ENCODE results near the gene TCEAL9. TPM values are rescaled to one million over a fixed set of nuclear protein-coding genes. Genes with fewer than 3 reads are reported as not detected.

Gene TCEAL9
- total RNA-seq, 4 donors from 2014 or later, result 52.9 to 86.7 (median 78.3) TPM

GRCh38 chrX:103405009-103405333 lies 48.7 kb downstream of the TCEAL9 start:
- no peak for TF ChIP-seq POLR2AphosphoS5 (IDR thresholded peaks at IDR 0.05)
- WGBS, 2 donors (ENCODE audit: low coverage in 1 of 2), result 3 to 8% methylated on average over 2 to 3 of the region's 7 CpGs
- H3K27ac ChIP-seq, result peak overlapping the region in 2 of 4 donors; percentile 11 to 63
- peak overlapping the region; percentile 54 for H3K4me3 ChIP-seq
- no peaks in the 10 kb centered on the region for H3K9me3 ChIP-seq
- no peaks in the 10 kb centered on the region for H3K4me1 ChIP-seq
- no peaks in the 10 kb centered on the region for H3K27me3 ChIP-seq
- ATAC-seq, result no peak
- H3K36me3 ChIP-seq, result no peaks in the 10 kb centered on the region

DNA sequence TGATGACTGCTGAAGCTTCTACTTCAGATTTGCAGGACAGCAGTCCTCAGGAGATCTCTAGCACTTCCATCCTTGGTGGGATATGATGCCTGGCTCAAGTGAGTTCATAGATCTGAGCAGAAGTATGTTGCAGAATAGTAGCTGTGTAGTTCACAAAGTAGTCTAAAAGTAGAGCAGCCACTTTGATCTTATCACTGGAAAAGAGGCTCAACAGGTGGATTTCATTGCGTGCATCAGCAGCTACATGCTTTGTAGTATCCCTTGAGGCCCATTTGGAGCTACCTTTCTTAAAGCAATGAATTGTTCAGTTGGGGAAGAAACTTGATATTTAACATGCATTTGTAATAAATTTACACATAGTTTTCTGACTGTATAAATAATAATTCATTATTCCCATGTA lies 50.0 kb downstream of the TCEAL9 start:
- no peak for ATAC-seq
- WGBS, 2 donors (ENCODE audit: low coverage in 1 of 2), result 75 to 86% methylated on average over 1 of the region's 1 CpG

GRCh38 chrX:103407776-103408175 lies 51.5 kb downstream of the TCEAL9 start:
- ATAC-seq, result no peak
- TF ChIP-seq CTCF (IDR thresholded peaks at IDR 0.05) (no peak), POLR2AphosphoS5 (IDR thresholded peaks at IDR 0.05) (no peak), POLR2A (IDR thresholded peaks at IDR 0.05) (no peak), EP300 (IDR thresholded peaks at IDR 0.05) (no peak)
- Histone ChIP-seq H3K4me1 (no peaks in the 10 kb centered on the region), H3K36me3 (no peaks in the 10 kb centered on the region), H3K27ac (no peak overlapping the region), H3K9me3 (no peaks in the 10 kb centered on the region), H3K4me3 (no peak overlapping the region), H3K27me3 (no peaks in the 10 kb centered on the region)
- WGBS, 2 donors (ENCODE audit: low coverage in 1 of 2), result 92 to 100% methylated on average over 1 to 2 of the region's 2 CpGs

More for the DNA sequence above, 50.0 kb downstream of the TCEAL9 start:
- Histone ChIP-seq H3K4me3 (no peak overlapping the region), H3K9me3 (no peaks in the 10 kb centered on the region), H3K27me3 (no peaks in the 10 kb centered on the region), H3K4me1 (no peaks in the 10 kb centered on the region), H3K36me3 (no peaks in the 10 kb centered on the region), H3K27ac (no peak overlapping the region)
- no peak for TF ChIP-seq POLR2A (IDR thresholded peaks at IDR 0.05)
- TF ChIP-seq POLR2AphosphoS5 (IDR thresholded peaks at IDR 0.05), result no peak
- no peak for TF ChIP-seq CTCF (IDR thresholded peaks at IDR 0.05)
- no peak for TF ChIP-seq EP300 (IDR thresholded peaks at IDR 0.05)

Small RNA genes within 50 kb of the gene (small RNA-seq; reads per million reads assigned to genes)
- gene Z92846.1, result 0 reads per million in 4 donors

Other genes with a start within 250 kb of the TCEAL9 start
- 10 to 100 TPM; 51.2 to 81.7 (median 60.0) TPM for gene BEX4, start 141.4 kb upstream of the TCEAL9 start, total RNA-seq
- gene TCEAL8, start 101.4 kb upstream of the TCEAL9 start, total RNA-seq, result 10 to 100 TPM; 48.9 to 84.0 (median 64.4) TPM
- gene TCEAL5, start 79.8 kb upstream of the TCEAL9 start, total RNA-seq, result under 1 TPM in 2 of 4 donors, not detected in 2; 0.54 to 0.92 TPM
- gene BEX2, start 45.5 kb upstream of the TCEAL9 start, total RNA-seq, result 10 to 100 TPM in 1 of 4 donors, 1 to 10 TPM in 3; 2.3 to 24.5 (median 5.4) TPM
- 10 to 100 TPM in 3 of 4 donors, 1 to 10 TPM in 1; 10.0 to 20.5 (median 13.6) TPM for gene TCEAL7, start 26.3 kb upstream of the TCEAL9 start, total RNA-seq
- 100 to 1,000 TPM; 117 to 215 (median 167) TPM for gene BEX3, start 20.0 kb downstream of the TCEAL9 start, total RNA-seq
- gene RAB40A, start 163.0 kb downstream of the TCEAL9 start, total RNA-seq, result 1 to 10 TPM; 1.3 to 8.9 (median 4.6) TPM
- gene TCEAL4, start 229.0 kb downstream of the TCEAL9 start, total RNA-seq, result 100 to 1,000 TPM; 424 to 874 (median 497) TPM

Measured in gastroesophageal sphincter (tissue), 4 donors.